DOHH2 (cell line): ENCODE data around the gene TOMM40L.
"Not testable (repeated sequence)": the region's sequence is repeated elsewhere in the genome, so short reads cannot be mapped to it uniquely, and the experiment has no call there.

Experiments
- H3F3A ChIP-seq: fragments of 200-600 bp; sonication (generic), shearing (Covaris generic); 2 replicates; pipeline ENCODE4 v1.6.0; 2016; ENCODE audit warnings: antibody characterized with exemption, mild to moderate bottlenecking; ENCODE audit not compliant: control insufficient read depth, insufficient read depth
- H3K27ac ChIP-seq: fragments of 200-600 bp; sonication (generic); 2 replicates; pipeline ENCODE4 v1.5.1; 2014; ENCODE audit warnings: low read depth, mild to moderate bottlenecking, low read length, moderate library complexity
- H3K27me3 ChIP-seq: fragments of 200-600 bp; sonication (generic); 2 replicates; pipeline ENCODE4 v1.6.1; 2014; ENCODE audit warnings: mild to moderate bottlenecking, low read length, mixed read lengths; ENCODE audit not compliant: control insufficient read depth
- H3K36me3 ChIP-seq: fragments of 200-600 bp; sonication (generic); 2 replicates; pipeline ENCODE4 v1.6.1; 2014; ENCODE audit warnings: mild to moderate bottlenecking, low read length, moderate library complexity, mixed read lengths; ENCODE audit not compliant: control insufficient read depth
- H3K4me1 ChIP-seq: fragments of 200-600 bp; sonication (generic); 2 replicates; pipeline ENCODE4 v1.6.1; 2014; ENCODE audit warnings: mild to moderate bottlenecking, low read length, mixed read lengths; ENCODE audit not compliant: control insufficient read depth
- H3K4me2 ChIP-seq: fragments of 200-600 bp; sonication (generic); 2 replicates; pipeline ENCODE4 v1.6.0; 2014; ENCODE audit warnings: mild to moderate bottlenecking, low read length, moderate library complexity
- H3K4me3 ChIP-seq: fragments of 200-600 bp; sonication (generic); 2 replicates; pipeline ENCODE4 v1.5.1; 2014; ENCODE audit warnings: mild to moderate bottlenecking, low read length, mixed read lengths
- H3K79me2 ChIP-seq: fragments of 200-600 bp; sonication (generic); 2 replicates; pipeline ENCODE4 v1.6.1; 2014; ENCODE audit warnings: mild to moderate bottlenecking, low read length, mixed read lengths; ENCODE audit not compliant: control insufficient read depth
- H3K9me2 ChIP-seq: fragments of 200-600 bp; sonication (generic); replicated peaks from 2 replicates; pipeline ENCODE4 v1.6.1; 2014; ENCODE audit warnings: mild to moderate bottlenecking, low read length, mixed read lengths; ENCODE audit not compliant: control insufficient read depth
- H3K9me3 ChIP-seq: fragments of 200-600 bp; sonication (generic); 2 replicates; pipeline ENCODE4 v1.6.1; 2014; ENCODE audit warnings: antibody characterized with exemption, low read length, mixed read lengths; ENCODE audit not compliant: control insufficient read depth, insufficient read depth
- H4K20me1 ChIP-seq: fragments of 200-600 bp; sonication (generic); 2 replicates; pipeline ENCODE4 v1.6.0; 2014; ENCODE audit warnings: low read depth, mild to moderate bottlenecking, antibody characterized with exemption, low read length, moderate library complexity; ENCODE audit not compliant: control insufficient read depth, insufficient read depth
- EZH2phosphoT487 ChIP-seq: fragments of 200-600 bp; sonication (generic); IDR thresholded peaks from 2 replicates; pipeline ENCODE4 v1.6.1; 2017; ENCODE audit warnings: borderline replicate concordance, mild to moderate bottlenecking, antibody characterized with exemption, low read length, moderate library complexity, mixed read lengths
- TF ChIP-seq, protein P1 (sequence below): fragments of 200-600 bp; sonication (generic); IDR thresholded peaks from one replicate; pipeline ENCODE4 v1.5.1; 2014; ENCODE audit warnings: antibody characterized with exemption, mild to moderate bottlenecking, low read depth, low read length; ENCODE audit not compliant: poor library complexity, severe bottlenecking

Gene TOMM40L

DNA sequence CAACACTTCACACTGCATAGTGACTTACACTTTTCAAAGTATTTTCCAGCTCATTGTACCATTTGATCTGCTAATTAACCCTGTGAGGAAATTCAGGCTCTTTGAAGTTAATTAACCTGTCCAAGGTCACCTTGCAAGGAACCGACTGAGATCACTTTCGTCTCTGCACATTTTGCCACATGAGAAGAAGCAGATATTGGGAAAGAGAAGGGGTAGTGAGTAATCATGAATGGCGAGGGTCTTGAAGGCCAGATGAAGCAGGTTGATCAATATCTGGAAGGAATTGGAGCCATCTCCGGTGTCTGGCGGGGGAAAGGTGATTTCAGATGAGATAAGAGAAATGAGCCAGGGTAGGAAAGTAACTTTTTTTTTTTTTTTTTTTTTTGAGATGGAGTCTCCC lies 5.9 kb upstream of the TOMM40L start:
- no peaks in the 10 kb centered on the region for H4K20me1 ChIP-seq
- H3K27me3 ChIP-seq, result no peaks in the 10 kb centered on the region
- no peaks in the 10 kb centered on the region for H3K79me2 ChIP-seq
- no peak overlapping the region for H3K27ac ChIP-seq
- TF ChIP-seq, protein P1, sequence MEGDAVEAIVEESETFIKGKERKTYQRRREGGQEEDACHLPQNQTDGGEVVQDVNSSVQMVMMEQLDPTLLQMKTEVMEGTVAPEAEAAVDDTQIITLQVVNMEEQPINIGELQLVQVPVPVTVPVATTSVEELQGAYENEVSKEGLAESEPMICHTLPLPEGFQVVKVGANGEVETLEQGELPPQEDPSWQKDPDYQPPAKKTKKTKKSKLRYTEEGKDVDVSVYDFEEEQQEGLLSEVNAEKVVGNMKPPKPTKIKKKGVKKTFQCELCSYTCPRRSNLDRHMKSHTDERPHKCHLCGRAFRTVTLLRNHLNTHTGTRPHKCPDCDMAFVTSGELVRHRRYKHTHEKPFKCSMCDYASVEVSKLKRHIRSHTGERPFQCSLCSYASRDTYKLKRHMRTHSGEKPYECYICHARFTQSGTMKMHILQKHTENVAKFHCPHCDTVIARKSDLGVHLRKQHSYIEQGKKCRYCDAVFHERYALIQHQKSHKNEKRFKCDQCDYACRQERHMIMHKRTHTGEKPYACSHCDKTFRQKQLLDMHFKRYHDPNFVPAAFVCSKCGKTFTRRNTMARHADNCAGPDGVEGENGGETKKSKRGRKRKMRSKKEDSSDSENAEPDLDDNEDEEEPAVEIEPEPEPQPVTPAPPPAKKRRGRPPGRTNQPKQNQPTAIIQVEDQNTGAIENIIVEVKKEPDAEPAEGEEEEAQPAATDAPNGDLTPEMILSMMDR, result no peak
- no peak for TF ChIP-seq EZH2phosphoT487
- H3K36me3 ChIP-seq, result no peaks in the 10 kb centered on the region; the same call in 1 of the 2 replicates
- H3K4me3 ChIP-seq, result no peak overlapping the region
- no peaks in the 10 kb centered on the region for H3K9me2 ChIP-seq
- H3K9me3 ChIP-seq, result no peaks in the 10 kb centered on the region
- H3K4me1 ChIP-seq, result peaks cover 29% of the 10 kb centered on the region
- no peak overlapping the region for H3K4me2 ChIP-seq
- peaks cover 3% of the 10 kb centered on the region for H3F3A ChIP-seq

DNA sequence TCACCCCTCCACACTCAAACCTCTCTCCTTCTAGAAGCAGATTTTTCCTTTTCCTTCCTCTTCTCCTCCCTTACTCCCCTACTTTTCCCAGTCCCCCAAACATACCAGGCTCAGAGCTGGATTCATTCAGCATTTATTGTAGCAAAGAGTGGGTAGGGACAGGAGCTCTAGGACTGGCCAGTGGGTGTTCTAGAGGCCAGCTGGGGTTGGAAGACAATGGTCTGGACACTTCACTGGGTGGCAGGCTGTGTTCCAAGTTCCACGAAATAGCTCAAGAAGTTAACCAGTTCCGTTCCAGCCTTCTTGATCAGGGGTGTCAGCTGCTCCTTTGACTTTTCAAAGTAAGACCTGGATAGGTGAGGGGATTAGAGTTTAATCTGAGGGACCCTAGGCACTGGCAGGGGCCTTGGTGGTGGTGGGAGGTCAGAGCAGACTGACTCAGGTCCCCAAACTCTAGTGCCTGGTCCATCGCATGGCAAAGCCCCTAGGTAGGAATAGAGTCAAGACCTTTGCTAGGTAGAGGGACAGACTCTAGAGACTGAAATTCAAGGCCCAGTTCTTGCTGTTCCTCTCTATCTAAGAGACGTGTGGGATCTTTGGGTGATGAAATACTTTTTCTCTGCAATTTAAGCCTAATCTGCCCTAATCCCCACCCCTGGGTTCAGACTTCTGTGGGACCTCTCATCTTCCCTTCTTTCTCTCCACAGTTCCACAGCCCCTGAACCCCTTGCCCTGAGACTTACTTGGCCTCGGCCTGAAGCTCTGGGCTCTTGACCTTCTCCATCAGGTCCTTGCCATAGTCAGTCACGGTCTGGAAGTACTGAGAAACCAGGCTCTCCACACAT lies 3.5 kb upstream of the TOMM40L start:
- no peaks in the 10 kb centered on the region for H3K9me3 ChIP-seq
- H3K36me3 ChIP-seq, result no peaks in the 10 kb centered on the region
- H3K4me1 ChIP-seq, result peaks cover 33% of the 10 kb centered on the region
- no peak overlapping the region for H3K4me2 ChIP-seq
- no peaks in the 10 kb centered on the region for H3K27me3 ChIP-seq
- no peaks in the 10 kb centered on the region for H3K9me2 ChIP-seq
- TF ChIP-seq EZH2phosphoT487, result no peak
- TF ChIP-seq, protein P1, result no peak
- H3K4me3 ChIP-seq, result no peak overlapping the region
- peaks cover 11% of the 10 kb centered on the region for H3K79me2 ChIP-seq
- H4K20me1 ChIP-seq, result no peaks in the 10 kb centered on the region
- H3F3A ChIP-seq, result no peaks in the 10 kb centered on the region
- no peak overlapping the region for H3K27ac ChIP-seq

DNA sequence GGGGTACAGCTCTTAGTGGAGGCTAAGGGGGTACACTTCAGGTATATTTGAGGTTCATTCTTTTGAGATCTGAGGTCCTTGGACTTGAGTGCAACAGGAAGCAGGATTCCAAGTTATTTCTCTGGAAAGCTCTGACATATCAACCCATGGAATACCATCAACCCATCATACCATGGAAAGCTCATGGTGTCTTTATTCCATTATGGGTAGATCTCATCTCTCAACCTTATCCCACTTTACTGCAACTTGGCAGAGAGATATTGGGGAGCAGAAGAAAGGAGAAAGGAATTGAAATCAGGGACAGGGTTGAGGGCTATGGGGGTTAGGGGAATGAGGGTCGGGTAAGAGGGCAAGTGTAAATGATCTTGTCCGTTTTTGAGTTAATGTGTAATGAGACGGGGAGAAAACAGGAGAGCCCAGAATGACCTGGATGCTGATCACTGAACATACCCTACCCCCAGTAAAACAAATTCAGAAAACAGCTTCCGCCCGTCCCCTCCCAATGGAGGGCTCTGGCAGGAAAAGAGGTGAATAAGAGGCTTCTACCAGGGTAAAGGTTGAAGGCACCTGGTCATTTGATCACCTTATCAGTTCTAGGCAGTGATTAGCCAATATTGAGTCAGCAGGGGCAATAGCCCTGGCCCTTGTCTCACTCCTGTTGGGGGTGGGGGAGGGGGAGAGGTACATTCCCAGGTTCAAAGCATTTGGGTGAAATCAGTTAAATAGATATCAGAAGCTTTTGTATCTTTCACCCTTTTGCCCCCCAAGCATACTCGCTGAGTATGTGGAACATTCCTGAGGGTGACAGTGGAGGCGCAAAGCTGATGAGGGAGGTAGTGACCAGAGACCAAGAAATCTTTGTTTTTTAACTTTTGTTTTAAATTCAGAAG lies 1.8 kb upstream of the TOMM40L start:
- no peak overlapping the region for H3K27ac ChIP-seq
- H3F3A ChIP-seq, result no peaks in the 10 kb centered on the region
- no peak overlapping the region for H3K4me2 ChIP-seq
- H3K27me3 ChIP-seq, result no peaks in the 10 kb centered on the region
- TF ChIP-seq EZH2phosphoT487, result no peak
- TF ChIP-seq, protein P1, result no peak
- H3K79me2 ChIP-seq, result peaks cover 11% of the 10 kb centered on the region
- no peaks in the 10 kb centered on the region for H3K9me2 ChIP-seq
- H3K4me3 ChIP-seq, result no peak overlapping the region
- H4K20me1 ChIP-seq, result no peaks in the 10 kb centered on the region
- H3K36me3 ChIP-seq, result peaks cover 13% of the 10 kb centered on the region
- peaks cover 25% of the 10 kb centered on the region for H3K4me1 ChIP-seq
- no peaks in the 10 kb centered on the region for H3K9me3 ChIP-seq

DNA sequence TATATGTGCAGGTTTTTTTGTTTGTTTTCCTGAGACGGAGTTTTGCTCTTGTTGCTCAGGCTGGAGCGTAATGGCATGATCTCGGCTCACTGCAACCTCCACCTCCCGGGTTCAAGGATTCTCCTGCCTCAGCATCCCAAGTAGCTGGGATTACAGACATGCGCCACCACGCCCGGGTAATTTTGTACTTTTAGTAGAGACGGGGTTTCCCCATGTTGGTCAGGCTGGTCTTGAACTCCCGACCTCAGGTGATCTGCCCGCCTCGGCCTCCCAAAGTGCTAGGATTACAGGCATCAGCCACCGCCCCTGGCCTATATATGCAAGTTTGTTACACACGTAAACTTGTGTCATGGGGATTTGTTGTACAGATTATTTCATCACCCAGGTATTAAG lies 1.2 kb upstream of the TOMM40L start:
- peaks cover 24% of the 10 kb centered on the region for H3K4me1 ChIP-seq
- not testable (repeated sequence) for H3K9me2 ChIP-seq, H3K4me2 ChIP-seq, H3K4me3 ChIP-seq, H3K27me3 ChIP-seq, H4K20me1 ChIP-seq, H3K27ac ChIP-seq, H3K9me3 ChIP-seq, H3F3A ChIP-seq
- peaks cover 11% of the 10 kb centered on the region for H3K79me2 ChIP-seq
- H3K36me3 ChIP-seq, result peaks cover 19% of the 10 kb centered on the region
